A549 (cell line): ENCODE results near the gene FKBP7.
A peak's percentile ranks its signal among the peaks of the same experiment; 100 is the strongest.

ENCODE experiments used
- CHD2 ChIP-seq: fragments of 150-350 bp; IDR thresholded peaks from 2 replicates; pipeline ENCODE4 v1.6.1; 2014; ENCODE audit warnings: low read length; ENCODE audit not compliant: partially characterized antibody
- EP300 ChIP-seq, 2 experiments: fragments of >200 bp; sonication (Bioruptor Twin); formaldehyde crosslinking; IDR thresholded peaks; 2 replicates in 1 of 2; 3 replicates in 1 of 2; pipeline ENCODE4 v1.6.1; 2016 to 2017
- JUNB ChIP-seq: fragments of >200 bp; sonication (Bioruptor Twin); formaldehyde crosslinking; IDR thresholded peaks from 2 replicates; pipeline ENCODE4 v1.6.1; 2016
- MAZ ChIP-seq: fragments of 150-350 bp; IDR thresholded peaks from 2 replicates; pipeline ENCODE4 v1.6.1; 2014; ENCODE audit warnings: antibody characterized with exemption, low read depth, low read length, borderline replicate concordance
- NPAS2 ChIP-seq: fragments of 250-450 bp; sonication (Bioruptor Pico); IDR thresholded peaks from 2 replicates; pipeline ENCODE4 v1.8.0; 2022; ENCODE audit warnings: mild to moderate bottlenecking, moderate library complexity, borderline replicate concordance
- NR3C1 ChIP-seq: fragments of >200 bp; sonication (Bioruptor Twin); formaldehyde crosslinking; IDR thresholded peaks from 3 replicates; pipeline ENCODE4 v1.6.1; 2017
- PHF8 ChIP-seq: fragments of 200-600 bp; sonication (generic); IDR thresholded peaks from 2 replicates; pipeline ENCODE4 v1.6.1; 2016; ENCODE audit warnings: low read depth, mild to moderate bottlenecking, antibody characterized with exemption, moderate library complexity, borderline replicate concordance
- POLR2A ChIP-seq: IDR thresholded peaks from 2 replicates; pipeline ENCODE4 v1.6.1; 2012; ENCODE audit warnings: mild to moderate bottlenecking, low read length
- RAD21 ChIP-seq, 2 experiments: fragments of >200 bp in 1 of 2; sonication (Bioruptor Twin) in 1 of 2; formaldehyde crosslinking in 1 of 2; IDR thresholded peaks in 1 of 2; conservative IDR thresholded peaks in 1 of 2; 2 replicates in 1 of 2; 3 replicates in 1 of 2; pipeline ENCODE4 v1.6.1; 2012 to 2018; ENCODE audit warnings: inconsistent platforms in 1 of 2
- TP53 ChIP-seq: fragments of 250-450 bp; sonication (Bioruptor Pico); IDR thresholded peaks from 2 replicates; pipeline ENCODE4 v1.5.0; 2021; ENCODE audit warnings: mild to moderate bottlenecking, moderate library complexity
- ZSCAN20 ChIP-seq: fragments of 250-450 bp; sonication (Bioruptor Pico); IDR thresholded peaks from 2 replicates; pipeline ENCODE4 v1.8.0; 2022; ENCODE audit warnings: mild to moderate bottlenecking, moderate library complexity
- TF ChIP-seq, protein P1 (sequence below): fragments of >200 bp; sonication (Bioruptor Twin); formaldehyde crosslinking; IDR thresholded peaks from 3 replicates; pipeline ENCODE4 v1.5.1; 2016
- TF ChIP-seq, protein P2 (sequence below): fragments of 200-600 bp; sonication (generic); IDR thresholded peaks from 2 replicates; pipeline ENCODE4 v1.6.1; 2016; ENCODE audit warnings: antibody characterized with exemption, mild to moderate bottlenecking, moderate library complexity
- TF ChIP-seq, protein P3 (sequence below): fragments of 450-650 bp; IDR thresholded peaks from 2 replicates; pipeline ENCODE4 v1.6.1; 2014; ENCODE audit warnings: antibody characterized with exemption

DNA sequence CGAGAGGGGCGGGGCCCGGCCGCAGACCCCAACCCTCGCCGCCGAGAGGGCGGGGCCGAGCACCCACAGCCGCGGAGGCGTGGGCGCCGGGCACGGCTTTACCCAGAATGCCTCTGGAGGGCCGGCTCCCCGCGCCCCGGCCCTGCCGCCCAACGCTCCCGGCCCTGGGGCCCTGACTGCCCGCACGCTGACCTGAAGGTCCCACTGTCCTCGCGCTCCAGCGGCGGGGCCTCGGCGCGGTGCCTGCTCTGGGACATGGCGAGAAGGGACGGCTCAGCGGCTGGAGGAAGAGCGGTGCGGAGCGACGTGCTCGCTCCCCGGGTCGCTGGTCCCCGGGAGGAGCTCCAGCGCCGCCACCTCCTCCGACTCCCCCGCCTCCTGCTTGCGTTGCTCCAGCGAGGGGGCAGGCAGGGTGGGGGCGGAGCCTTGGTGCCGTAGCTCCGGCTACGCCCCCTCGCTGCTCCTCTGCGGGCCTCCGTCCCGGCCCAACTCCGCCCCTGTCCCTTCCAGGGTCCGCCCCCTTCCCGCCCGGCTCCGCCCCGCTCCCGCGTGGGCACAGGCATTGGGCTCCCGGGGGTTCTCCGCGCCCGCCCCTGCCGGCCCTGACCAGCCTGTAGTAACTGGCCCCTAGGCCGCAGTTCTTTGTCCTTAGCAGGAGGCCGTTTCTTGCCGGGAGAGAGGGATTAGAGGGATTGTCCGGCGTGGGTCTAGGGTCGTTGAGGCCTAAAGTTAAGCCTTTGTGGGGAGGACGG lies 27.4 kb downstream of the FKBP7 start, which contains the start of the genes PJVK and PRKRA:
- TF ChIP-seq, protein P1, sequence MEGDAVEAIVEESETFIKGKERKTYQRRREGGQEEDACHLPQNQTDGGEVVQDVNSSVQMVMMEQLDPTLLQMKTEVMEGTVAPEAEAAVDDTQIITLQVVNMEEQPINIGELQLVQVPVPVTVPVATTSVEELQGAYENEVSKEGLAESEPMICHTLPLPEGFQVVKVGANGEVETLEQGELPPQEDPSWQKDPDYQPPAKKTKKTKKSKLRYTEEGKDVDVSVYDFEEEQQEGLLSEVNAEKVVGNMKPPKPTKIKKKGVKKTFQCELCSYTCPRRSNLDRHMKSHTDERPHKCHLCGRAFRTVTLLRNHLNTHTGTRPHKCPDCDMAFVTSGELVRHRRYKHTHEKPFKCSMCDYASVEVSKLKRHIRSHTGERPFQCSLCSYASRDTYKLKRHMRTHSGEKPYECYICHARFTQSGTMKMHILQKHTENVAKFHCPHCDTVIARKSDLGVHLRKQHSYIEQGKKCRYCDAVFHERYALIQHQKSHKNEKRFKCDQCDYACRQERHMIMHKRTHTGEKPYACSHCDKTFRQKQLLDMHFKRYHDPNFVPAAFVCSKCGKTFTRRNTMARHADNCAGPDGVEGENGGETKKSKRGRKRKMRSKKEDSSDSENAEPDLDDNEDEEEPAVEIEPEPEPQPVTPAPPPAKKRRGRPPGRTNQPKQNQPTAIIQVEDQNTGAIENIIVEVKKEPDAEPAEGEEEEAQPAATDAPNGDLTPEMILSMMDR: no peak
- TF ChIP-seq NPAS2 (CRISPR knock-in tag) (no peak), POLR2A (peak; percentile 94), NR3C1 (no peak), CHD2 (no peak), JUNB (no peak), MAZ (peak; percentile 84), RAD21 (conservative IDR thresholded peaks at IDR 0.05 in 1 of 2, IDR thresholded peaks at IDR 0.05 in 1 of 2) (no peak), PHF8 (peak; percentile 91), ZSCAN20 (CRISPR knock-in tag) (no peak), EP300 (IDR thresholded peaks at IDR 0.05) (no peak), TP53 (CRISPR knock-in tag) (no peak)
- TF ChIP-seq, protein P2, sequence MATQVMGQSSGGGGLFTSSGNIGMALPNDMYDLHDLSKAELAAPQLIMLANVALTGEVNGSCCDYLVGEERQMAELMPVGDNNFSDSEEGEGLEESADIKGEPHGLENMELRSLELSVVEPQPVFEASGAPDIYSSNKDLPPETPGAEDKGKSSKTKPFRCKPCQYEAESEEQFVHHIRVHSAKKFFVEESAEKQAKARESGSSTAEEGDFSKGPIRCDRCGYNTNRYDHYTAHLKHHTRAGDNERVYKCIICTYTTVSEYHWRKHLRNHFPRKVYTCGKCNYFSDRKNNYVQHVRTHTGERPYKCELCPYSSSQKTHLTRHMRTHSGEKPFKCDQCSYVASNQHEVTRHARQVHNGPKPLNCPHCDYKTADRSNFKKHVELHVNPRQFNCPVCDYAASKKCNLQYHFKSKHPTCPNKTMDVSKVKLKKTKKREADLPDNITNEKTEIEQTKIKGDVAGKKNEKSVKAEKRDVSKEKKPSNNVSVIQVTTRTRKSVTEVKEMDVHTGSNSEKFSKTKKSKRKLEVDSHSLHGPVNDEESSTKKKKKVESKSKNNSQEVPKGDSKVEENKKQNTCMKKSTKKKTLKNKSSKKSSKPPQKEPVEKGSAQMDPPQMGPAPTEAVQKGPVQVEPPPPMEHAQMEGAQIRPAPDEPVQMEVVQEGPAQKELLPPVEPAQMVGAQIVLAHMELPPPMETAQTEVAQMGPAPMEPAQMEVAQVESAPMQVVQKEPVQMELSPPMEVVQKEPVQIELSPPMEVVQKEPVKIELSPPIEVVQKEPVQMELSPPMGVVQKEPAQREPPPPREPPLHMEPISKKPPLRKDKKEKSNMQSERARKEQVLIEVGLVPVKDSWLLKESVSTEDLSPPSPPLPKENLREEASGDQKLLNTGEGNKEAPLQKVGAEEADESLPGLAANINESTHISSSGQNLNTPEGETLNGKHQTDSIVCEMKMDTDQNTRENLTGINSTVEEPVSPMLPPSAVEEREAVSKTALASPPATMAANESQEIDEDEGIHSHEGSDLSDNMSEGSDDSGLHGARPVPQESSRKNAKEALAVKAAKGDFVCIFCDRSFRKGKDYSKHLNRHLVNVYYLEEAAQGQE: no peak
- TF ChIP-seq, protein P3, sequence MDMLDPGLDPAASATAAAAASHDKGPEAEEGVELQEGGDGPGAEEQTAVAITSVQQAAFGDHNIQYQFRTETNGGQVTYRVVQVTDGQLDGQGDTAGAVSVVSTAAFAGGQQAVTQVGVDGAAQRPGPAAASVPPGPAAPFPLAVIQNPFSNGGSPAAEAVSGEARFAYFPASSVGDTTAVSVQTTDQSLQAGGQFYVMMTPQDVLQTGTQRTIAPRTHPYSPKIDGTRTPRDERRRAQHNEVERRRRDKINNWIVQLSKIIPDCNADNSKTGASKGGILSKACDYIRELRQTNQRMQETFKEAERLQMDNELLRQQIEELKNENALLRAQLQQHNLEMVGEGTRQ: no peak
